ENCODE results near the gene RPS6KL1.
"Not testable (repeated sequence)": the region's sequence is repeated elsewhere in the genome, so short reads cannot be mapped to it uniquely, and the experiment has no call there.

Gene RPS6KL1

DNA sequence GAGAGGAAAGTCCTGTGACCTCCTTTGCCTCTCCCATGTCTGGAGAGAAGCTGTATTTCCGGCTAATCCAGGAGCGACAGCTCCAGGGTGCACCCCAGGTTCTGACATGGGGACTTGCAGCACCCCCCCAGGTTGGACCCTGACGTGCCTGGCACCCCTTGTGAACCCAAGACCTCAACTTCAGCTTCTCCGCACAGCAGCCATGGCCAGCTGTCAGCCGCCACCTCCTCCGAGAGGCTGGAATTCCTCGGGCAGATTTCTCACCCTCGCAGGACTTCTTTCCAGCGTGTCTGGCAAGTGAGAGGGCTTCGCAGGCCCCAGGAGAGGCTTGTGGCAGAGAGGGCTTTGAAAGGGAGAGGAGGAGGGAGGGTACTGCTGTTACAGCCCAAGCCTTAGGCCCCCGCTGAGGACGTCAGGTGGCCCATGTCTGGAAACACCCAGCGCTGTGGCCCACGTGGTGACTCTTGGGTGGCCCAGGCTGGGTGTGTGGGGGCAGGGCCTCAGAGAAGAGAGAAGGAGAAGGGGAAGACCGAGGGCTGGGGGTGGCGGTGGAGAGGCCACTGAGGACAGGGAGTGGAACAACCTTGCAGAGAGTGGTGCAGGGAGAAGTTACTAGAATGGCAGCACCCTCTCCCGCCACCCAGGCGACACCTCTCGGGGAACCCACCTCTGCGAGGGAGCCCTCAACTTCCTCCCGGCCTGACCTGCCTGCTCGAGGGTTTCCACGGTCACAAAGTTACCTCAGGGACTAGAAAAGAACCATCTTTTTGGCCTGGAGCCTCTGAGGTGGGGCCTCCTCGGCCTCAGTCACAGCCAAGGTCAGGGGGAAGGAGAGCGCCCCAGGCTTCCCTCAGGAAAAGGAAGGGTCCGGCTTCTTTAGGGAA is 11.7 kb upstream of the RPS6KL1 start:
- no peak for DNase-seq

DNA sequence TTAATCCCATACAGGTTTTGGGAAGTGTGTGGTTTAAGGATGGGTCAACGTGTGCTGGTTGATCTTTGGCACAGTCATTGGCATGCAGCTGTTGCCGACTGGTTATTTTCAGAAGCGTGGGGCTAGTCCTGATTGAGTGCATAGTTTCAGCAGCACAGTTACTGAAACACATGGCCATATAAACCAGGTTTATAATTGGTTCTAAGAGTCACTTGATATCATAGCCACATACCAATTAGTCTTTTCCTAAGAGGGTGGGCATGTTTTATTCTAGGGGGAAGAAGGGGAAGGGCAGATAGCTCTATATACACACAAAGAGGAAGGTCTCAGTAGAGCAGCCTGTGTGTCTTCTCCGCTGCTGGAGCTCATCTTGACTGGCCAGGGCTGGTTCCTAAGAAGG is 11.0 kb upstream of the RPS6KL1 start:
- no peak for DNase-seq

DNA sequence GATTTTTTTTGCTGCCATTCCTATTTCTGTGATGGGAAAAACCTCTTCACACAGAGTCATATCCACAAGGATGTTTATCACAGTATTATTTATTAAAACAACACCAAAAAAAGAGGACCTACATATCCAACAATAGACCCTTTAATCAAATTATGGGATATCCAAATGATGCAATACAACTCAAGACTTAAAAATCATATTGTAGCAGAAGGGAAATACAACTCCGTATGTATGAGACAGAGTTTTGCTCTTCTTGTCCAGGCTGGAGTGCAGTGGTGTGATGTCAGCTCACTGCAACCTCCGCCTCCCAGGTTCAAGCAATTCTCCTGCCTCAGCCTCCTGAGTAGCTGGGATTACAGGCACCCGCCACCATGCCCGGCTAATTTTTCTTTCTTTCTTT is 9.9 kb upstream of the RPS6KL1 start:
- DNase-seq: not testable (repeated sequence)

DNA sequence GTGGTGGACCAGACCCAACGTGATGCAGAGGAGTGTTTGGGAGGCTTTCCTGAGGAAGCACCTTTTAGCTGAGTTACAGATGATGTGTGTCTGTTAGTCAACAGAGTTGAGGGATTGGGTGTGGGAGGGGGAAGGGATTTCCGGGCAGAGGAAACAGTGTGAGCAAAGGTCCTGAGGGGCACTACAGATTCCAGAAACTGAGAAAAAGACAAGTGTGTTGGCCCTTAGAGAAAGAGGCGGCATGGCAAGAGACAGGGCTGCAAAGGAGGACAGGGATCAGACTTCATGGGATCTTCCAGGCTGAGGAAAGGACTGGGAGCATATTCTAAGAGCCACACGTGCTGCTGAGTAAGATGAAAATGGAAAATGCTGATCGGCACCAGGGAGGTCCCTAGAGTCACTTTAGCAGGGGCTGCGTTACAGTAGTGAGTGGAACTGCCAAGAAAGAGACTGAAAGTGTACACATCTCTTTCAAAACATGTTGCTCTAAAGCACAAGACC is 9.4 kb upstream of the RPS6KL1 start:
- DNase-seq: peak; percentile 55

DNA sequence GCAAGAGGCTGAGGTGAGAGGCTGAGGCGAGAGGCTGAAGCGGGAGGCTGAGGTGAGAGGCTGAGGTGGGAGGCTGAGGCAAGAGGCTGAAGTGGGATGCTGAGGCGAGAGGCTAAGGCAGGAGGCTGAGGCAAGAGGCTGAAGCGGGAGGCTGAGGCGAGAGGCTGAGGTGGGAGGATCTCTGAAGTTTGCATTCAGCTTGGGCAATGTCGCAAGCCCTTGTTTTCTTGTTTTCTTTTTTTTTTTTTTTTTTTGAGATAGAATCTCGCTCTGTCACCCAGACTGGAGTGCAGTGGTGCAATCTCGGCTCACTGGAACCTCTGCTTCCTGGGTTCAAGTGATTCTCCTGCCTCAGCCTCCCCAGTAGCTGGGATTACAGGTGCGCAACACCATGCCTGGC is 8.7 kb upstream of the RPS6KL1 start:
- DNase-seq: not testable (repeated sequence)

DNA sequence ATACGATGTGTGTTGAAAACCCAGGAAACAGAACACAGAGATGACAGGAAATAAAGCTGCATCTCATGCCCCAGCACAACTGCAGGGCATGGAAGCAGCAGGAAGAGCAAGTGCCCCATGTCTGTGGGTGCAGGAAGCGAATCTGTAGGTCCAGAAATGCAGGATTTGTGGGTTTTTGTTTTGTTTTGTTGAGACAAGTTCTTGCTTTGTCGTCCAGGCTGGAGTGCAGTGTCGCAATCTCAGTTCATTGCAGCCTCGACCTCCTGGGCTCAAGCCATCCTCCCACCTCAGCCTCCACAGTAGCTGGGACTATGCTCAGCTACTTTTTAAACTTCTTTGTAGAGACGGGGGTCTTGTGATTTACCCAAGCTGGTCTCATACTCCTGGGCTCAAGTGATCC is 6.2 kb upstream of the RPS6KL1 start:
- no peak for DNase-seq

DNA sequence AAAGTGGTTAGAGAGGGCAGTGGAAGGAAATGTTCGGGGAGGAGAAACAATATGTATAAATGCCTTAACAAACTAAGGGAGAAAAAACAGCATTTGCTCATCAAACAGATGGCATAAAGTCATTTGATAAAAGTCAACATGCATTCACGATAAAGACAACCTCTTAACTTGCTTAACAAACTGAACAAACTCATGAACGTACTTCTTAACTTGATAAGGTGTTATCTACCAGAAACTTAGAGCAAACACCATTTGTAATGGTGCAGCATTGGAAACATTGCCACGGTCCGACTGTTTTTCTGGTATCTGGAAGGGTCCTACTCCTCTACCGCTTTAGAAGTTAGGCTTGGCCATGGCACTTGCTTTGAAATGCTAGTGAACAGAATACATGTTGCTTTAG is 4.2 kb upstream of the RPS6KL1 start:
- no peak for DNase-seq

DNA sequence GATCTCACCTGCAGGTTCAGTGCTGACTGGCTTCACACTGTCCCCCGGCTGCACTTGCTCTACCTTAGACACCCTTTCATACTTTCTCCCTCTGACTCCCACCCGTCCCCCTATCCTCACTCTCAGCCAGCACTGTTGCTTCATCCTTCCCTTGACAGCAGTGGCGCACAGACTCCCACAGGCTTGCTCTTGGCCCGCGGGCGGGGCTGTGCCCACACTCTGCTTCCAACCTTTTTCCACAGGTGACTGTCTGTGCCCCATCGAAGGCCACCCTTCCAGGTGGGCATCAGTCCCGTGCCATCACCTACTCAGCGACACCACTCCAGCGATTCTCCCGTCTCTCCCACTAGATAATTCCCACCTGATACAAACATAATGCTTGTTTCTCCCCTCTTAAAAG is 1.0 kb upstream of the RPS6KL1 start:
- no peak for DNase-seq

DNA sequence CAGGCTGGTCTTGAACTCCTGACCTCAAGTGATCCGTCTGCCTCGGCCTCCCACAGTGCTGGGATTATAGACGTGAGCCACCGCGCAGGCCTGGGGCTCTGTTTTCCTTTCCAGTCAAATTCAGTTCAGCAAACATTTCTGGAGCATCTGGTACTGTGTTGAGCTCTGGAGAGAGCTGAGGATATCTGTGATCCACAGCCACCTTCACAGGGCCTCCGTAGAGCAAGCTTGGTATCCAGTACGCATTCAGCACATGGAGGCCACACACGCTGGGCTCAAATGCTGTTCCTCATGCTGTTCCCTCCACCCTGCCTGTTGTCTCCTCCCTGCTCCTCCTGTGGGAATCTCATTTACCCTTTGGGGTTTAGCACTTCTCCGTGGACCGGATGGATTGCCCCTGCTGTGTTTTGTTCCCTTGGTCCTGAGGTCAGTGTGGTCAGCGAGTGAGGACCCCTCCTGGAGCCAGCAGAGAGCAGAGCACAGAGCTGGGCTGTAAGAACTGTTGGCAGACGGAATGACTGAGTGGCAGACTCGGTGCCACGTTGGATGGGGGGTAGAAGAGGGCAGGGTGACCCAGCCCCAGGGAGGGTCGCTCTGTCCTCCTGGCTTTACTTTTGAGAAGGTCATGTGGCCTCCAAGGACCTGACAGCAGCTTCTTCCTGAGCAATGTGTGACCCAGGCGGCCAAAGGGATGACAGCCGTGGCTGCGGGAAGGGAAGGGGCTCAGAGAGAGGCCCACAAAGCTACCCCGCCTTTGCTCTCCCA is 891 bp downstream of the RPS6KL1 start:
- DNase-seq: no peak

DNA sequence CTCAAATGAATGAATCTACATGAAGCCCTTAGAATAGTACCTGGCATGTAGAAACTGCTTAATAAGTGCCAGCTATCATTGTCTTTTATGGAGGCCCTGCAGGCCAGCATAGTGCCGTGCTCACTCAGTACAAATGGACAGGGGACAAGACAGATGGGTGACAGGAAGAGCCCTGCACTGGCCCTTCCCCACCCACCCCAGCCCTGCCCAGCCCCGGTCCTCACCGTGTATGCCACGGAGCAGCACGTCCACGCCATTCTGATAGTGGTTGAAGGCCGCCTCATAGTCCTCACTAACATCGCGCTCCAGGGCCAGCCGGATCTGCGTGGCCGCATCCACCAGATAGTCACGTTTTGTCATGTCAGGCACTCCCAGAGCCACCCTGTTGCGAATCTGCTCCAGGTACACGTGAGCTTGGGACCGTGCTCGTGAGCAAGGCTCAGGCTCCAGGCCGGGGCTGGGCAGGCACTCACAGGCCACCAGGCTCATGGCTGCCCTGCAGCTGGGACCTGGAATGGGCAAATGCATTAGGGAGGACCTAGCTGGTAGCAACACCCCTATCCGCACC is 1.9 kb downstream of the RPS6KL1 start:
- DNase-seq: no peak

DNA sequence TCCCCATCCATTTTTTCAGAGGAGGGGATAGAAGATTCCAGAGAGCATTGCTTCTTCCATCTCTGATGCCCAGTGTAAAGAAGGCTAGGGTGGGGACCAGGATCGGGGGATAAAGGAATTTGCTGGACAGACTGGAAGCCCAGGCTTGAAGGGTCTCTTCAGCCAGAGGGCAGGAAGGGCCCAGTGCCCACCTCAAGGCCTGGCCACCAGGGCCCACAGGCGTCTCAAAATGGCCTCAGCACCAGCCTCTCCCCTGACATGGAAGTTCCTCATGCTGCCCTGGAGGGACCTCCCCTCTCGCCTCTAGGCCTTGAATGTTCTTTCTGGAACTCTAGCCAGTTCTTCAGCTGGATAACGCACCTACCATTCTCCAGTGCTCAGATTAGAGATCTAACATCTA is 2.8 kb downstream of the RPS6KL1 start:
- no peak for DNase-seq

DNA sequence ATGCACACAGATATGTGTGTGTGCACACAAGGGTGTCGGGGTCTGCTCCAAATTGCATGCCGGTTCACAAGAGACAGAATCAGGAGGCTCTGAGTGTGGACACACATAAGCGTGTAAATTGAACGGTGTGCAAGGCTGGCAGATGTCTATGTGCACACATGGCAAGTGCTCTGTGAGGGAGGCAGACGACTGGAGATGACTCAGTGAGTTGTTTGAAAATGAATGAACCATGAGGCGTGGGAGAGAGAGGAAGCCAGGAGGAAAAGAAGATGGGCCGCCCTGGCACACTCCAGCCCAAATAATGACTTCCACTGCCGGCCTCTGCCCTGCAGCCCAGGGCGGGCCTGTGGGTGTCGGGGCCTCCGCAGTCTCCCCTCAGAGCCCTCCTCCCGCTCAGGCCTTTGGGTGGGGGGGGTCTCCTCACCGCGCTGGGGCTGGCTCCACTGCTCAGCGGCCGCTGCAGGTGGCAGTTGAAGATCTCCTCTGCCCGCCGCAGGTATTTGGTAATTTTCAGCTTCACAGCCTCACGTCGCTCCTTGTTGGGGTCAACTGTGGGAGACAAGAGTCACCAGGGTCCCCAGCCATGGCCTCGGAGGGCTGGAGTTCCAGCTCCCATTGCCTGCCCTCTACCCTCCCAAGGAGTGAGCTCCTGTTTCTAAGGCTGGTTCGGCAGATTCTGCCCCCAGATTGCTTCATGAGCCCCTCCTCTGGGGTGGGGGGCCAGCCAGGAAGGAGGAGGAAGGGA is 3.5 kb downstream of the RPS6KL1 start:
- no peak for DNase-seq

DNA sequence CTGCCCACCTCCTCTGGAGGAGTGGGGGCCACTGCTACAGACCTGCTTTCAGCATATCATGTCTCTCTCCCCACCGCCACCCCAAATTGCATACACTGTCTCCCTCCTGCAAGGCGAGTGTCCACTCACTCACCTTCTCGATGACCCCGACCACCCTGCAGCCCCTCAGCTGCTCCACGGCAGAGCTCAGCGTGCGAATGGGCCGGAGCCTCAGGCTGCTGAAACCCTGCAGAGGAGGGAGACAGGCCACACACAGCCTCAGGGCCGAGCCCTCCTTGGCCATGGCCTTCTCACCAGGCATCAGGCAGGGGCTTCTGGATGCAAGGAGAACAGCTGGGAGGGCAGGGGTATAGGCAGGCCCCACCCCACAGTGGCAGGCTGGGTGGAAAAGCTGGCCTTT is 4.7 kb downstream of the RPS6KL1 start:
- no peak for DNase-seq

DNA sequence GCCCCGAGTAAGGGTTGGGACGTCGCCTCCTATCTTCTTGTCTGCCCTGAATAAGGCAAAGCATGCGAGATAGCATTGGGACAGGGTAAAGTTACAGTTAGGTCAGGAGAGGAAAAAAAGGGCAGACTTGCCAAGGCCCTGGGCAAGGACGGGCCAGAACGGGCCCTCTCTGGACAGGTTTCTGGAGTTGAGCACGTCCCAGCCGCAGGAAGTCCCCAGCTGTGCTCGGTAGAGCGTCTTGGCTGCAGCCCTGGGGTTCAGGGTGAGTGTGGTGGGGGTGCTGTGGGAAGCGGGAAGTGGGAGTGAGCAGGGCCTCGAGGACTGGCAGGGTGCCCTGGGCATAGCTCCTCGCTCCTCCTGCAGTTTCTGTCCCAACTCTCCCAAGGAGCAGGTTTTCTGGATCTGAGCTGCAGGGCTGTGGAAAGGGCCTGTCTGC is 5.4 kb downstream of the RPS6KL1 start:
- no peak for DNase-seq

DNA sequence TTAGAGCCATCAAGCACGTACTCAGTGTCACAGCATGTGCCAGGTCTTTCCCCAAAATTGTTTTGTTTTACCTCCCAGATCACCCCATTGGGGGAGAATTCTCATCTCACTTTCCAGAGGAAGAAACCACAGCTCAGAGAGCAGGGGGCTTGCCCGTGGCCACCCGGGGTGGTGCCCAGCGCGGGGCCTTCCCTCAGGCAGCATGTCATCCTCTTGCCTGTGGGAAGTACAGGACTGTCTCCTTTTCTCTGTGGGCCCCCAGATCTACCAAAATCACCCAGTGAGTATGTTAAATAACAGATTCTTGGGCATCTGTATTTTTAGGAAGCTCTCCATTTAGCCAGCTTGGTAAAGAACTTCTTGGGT is 5.9 kb downstream of the RPS6KL1 start:
- DNase-seq: no peak

DNA sequence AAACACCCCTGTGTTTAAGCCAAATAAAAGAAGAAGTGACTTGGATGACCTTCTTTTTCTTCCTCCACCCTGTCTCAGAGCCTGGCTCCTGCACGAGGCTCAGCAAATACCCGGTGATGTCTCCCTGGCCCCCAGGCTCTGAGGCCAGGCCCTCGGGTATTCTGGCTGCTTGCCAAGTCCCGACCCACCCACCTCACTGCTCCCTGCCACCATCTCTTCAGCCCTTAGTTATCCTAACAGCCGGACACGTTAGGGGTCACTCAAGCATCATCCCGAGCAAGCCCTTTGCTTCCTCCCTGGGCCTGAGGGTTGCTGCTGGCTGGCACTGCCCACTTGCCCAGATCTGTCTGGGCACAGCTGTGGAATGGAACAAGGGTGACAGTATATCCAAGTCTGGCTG is 7.2 kb downstream of the RPS6KL1 start:
- DNase-seq: no peak

DNA sequence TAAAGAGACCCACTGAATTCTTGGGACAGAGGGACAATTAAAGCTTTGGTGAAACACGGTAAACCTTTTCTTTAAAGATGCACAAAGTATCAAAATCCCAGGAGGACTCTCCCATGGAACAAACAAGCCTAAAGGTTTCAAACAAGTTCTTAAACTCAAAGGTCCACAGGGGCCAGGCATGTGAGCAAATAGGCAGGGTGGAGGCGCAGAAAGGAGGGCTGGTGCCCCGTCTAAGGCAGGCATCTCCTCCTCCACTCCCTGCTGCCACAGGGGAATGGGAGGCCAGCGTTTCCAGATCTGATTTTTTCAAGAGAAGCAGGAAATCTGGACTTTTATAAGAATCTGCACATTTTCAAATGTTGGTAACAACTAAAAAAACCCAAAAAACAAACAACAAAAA is 7.6 kb downstream of the RPS6KL1 start:
- no peak for DNase-seq

DNA sequence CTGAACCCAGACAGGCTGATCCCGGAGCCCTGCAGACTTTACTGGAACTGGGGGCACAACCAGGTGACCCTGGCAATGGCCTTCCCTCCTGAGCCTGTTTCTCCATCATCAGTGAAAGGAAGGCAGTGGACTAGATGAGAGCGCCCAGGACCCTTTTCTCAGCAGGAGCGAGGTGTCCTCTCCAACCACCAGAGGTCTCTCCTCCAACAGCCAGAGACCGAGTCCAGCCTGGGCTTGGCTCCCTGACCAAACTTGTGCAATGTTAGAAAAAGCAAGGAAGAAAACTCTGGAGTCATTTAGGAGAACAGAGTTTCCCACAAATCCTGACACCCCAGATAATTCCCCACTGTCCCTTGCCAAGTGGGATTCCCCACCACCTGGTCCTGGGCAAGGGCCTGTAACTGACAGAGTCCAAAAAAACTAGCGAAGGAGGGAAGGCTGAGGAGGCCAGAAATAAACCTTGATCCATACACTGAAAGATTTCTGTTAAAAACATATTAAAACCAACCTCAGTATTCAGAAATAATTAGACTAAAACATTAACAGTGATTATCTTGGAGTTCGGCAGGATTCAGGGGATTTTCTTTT is 9.0 kb downstream of the RPS6KL1 start:
- peak; percentile 22 for DNase-seq

DNA sequence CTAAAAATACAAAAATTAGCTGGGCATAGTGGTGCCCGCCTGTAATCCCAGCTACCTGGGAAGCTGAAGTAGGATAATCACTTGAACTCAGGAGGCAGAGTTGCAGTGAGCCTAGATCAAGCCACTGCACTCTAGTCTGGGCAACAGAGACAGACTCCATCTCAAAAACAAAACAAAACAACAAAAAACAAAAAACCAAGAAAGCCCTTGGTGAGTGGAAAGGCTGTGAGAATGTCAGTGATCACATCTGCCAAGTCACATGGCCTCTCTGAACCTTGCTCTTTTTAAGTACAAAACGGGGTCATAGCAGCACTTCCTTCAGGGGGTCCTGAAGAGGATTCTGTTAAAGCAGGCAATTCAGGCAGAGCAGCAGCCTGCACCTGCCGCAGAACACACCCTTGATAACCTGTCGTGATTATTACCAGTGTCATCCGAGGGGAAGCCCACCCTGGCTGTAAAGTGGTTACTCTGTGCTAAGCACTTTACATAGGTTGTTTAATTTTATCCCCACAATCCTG is 9.6 kb downstream of the RPS6KL1 start:
- DNase-seq: no peak

DNA sequence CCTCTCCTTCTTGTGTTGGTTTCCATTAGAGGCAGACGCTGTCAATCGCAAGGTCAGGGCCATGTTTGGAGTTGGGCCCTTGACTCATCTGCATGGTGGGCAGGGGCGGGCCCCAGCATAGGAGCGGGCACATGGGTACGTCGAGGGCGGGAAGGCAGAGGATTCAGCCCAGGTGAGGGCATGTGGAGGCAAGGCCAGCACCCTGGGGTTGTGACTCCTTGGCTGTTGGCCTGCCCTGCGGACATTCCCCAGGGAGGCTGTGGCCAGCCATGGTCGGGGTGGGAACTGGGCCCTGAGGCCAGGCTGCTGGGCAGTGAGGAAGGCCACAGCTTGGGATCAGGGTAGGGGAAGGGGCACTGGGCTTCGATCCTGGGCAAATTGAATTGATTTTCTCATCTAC is 10.3 kb downstream of the RPS6KL1 start:
- DNase-seq: no peak

DNA sequence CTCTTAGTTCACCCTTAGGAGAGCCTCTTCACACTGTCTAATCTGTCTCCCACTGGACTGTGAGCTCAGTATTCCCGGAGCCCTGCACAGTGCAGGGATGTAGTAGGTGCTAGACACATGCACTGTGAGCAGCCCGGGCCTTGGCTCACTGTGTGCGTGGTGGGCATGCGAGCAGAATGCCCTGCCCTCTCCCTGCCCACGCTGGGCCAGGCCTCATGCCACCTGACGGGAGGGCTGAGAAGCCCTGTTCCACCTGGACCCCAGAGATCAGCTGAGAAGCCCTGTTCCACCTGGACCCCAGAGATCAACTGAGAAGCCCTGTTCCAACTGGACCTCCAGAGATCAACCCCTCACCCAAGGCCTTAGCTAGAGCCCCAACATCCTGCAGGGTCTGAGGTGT is 10.9 kb downstream of the RPS6KL1 start:
- DNase-seq: no peak

DNA sequence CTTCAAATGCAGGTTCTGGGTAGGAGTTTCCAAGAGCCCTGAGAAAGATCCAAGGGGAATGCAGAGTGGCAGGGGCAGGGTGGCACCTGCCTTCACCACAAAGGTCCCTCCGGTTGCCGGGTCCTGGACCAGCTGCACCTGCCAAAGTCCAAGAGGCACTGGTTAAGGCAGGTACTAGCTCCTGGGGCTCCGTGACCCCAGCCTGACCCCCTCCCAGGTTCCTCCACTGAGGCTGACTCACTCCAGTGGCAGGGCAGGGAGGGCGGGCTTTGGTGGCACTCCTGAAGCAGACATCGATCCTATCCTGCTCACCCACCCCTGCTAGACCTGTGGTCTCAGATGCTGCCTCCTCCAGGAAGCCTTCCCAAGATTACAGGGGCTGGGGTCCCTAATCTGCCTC is 11.4 kb downstream of the RPS6KL1 start:
- DNase-seq: no peak

DNA sequence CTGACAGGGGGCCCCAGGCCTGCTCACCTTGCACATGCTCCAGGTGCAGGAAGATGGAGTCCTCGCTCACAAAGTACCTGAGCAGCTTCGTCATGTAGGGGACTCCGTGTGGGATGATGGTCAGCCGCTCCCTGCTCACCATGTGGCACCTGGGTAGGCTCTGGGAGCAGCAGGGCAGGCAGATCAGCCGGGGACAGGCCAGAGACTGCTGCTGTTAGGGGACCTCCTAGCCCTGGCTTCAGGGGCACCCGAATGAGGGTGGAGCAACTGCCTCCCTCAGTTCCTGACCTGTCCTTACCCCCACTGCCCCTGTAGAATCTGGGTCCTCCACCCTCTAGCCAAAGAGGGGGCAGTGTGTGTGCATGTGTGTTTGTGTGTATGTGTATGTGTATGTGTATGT is 11.8 kb downstream of the RPS6KL1 start:
- no peak for DNase-seq
